ENCODE data around the gene MLEC.

Gene MLEC

GRCh38 chr12:120686690-120687577 lies at the start of gene MLEC:
Gene MLEC (plus strand): TSS chr12:120687149. CDS start chr12:120687297, 148 bp downstream.
- peak; percentile 99 to 100 (median 99) for DNase-seq

DNA sequence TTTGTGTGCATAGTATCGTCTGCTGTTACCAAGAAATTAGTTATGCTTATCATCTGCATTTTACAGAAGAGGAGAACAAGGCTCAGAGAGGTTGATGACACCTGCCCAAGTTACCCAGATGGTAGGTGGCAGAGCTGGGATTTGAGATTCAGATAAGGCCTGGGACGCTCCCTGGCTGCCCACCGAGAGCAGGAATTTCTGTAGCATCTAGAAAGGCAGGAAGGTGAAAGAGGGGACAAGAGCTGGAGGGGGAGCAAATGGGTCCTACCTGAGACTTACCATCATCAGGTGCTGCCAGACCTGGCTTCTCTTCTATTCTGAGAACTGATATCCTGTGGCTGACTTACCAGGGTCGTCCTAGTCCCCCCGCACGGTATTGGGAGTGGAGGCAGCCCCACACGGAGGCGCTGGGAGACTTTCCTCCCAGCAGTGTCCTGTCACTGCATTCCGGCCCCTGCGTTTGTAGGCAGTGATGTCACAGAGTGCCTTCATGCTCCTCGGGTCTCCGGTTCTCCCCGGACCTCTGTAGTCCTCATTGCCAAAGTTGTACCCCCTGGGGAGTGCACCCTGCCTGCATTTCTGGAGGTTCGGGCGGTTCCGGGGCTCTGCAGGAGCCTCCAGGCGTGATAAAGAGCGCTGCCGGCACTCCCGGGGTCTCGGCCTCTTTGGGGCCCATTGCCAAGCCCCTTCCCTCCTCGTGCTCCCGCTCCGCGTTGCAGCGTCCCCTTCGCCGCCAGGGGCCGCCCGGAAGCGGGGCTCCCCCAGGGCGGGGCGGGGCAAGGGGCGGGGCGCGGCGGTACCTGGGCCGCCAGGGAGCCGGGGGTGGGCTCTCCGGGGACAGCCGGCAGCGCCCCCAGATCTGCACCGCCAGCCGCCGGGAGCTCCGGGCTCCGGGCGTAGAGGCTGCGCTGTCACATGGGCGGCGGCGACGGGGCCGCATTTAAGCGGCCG lies 46.9 kb upstream of the MLEC start, which contains the start of gene CABP1:
CABP1 (plus strand) TSS at position 856 of the 951 bp plus-strand sequence; CDS start at position 916, 60 bp downstream.
- DNase-seq = peak; percentile 38 to 73 (median 55)

DNA sequence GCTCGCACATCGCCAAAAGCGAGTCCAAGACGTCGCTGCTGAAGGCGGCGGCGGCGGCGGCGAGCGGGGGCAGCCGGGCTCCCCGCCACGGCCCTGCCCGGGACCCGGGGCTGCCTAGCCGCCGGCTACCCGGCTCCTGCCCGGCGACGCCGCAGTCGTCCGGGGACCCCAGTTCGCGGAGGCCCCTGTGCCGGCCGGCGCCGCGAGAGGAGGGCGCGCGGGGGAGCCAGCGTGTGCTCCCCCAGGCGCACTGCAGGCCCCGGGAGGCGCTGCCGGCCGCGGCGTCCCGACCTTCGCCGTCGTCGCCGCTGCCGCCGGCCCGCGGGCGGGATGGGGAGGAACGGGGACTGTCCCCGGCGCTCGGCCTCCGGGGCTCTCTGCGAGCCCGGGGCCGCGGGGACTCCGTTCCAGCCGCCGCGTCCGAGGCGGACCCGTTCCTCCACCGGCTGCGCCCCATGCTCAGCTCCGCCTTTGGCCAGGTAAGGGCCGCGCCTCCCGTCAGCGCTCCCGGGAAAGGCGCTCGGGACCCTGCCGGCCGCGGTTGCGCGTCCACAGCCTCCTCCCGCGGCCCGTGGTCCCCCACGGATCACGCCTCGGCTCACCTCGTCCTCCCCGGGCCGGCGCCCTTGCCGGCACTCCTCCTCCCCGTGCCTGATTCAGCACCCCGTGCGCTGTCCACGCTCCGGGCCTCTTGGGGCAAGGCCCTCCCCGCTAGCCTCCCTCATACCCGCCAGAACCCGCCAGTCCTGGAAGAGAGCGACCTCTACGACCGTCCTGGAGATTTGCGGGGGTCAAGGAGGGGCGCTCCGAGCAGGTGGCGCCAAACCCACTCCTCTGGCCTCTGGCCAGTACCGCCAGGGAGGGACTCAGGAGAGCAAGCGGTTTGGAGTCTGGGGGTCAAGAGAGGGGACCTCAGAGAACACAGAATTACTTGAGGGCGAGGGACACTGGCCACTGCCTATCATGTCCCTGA lies 45.8 kb upstream of the MLEC start:
- DNase-seq = peak in 2 of 3 experiments; percentile 41 to 53

DNA sequence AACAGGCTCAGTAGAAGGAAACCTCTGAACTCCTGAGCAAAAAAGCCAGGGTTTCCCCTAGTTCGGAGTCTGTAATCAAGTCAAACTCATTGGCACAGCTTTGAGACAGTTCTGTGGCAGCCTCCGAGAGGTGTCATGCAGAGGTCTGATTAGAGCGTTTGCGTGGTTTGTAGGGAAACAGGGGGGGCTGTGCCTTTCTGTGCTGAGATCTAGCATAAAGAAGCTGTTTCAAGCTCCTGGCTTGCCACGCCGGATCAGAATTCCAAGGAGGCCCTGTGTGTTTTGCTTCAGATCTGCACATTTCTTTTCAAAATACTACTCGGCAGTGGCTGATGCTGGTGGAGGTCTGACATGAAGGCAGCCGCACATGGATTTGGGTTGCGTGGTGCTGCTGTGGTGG lies 44.8 kb upstream of the MLEC start:
- DNase-seq = no peak

GRCh38 chr12:120642826-120643225 lies 44.1 kb upstream of the MLEC start:
- DNase-seq = no peak

DNA sequence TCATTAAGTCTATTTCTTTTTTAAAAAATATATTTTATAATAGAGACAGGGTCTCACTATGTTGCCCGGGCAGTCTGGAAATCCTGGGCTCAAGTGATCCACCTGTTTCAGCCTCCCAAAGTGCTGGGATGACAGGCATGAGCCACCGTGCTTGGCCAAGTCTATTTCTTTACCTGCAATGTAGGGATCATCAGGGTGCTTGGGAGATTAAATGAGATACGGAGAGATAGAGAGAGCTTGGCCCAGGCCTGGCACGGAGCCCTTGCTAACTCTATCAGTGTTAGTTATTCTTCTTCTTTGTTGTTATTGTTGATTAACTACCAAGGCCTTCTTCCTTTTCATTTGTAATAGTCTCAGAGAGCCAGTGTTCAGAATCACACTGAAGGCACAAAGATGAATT lies 43.4 kb upstream of the MLEC start:
- no peak for DNase-seq

DNA sequence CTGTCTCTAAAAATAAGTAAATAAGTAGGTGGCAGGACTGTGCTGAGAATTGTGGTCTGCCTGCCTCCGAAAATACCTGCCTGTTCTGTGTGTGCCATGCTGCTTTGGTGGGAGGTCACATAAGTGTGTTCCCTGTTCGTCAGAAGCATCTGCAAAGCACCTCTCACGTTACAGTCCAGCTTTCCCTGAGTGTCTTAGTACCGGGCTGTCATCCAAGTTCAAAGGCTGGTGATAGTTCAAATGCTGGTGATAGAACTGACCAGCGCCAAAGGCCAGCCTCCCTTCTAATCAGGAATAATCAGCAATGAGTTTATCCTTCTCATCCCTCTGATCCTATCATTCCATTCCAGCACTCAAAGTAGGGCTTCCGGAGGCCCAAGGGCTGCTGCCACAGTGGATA lies 40.9 kb upstream of the MLEC start:
- DNase-seq = no peak

- DNase-seq = no peak
Measured at GRCh38 chr12:120647375-120647755, 39.6 kb upstream of the MLEC start.

- DNase-seq = peak in 2 of 3 experiments; percentile 51 to 60
Measured at GRCh38 chr12:120649442-120650232, 37.3 kb upstream of the MLEC start.

DNA sequence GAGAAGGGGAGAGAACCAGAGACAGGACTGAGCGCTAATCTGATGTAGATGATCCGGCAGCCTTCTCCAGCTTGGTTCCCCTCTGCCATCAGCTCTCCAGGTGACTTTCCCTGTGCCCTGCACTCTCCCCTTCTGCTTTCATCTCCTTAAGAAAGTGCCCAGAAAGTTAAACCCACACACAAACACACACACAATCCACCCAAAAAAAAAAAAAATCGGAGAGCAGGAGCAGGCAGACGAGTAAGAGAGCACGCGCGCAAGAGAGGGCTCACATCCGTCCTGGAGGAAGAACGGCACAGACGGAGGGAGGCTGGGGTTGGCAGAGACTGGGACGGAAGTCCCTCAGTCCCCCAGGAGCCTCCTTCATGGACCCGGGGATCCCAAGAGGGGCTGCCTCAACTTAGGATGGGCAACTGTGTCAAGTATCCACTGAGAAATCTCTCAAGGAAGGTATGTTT lies 36.7 kb upstream of the MLEC start:
- no peak for DNase-seq

- no peak for DNase-seq
Measured at GRCh38 chr12:120651821-120652220, 35.1 kb upstream of the MLEC start.

GRCh38 chr12:120652656-120653435 lies 34.1 kb upstream of the MLEC start:
- DNase-seq = peak in 2 of 3 experiments; percentile 3 to 43

GRCh38 chr12:120653611-120654010 lies 33.3 kb upstream of the MLEC start:
- DNase-seq = no peak

DNA sequence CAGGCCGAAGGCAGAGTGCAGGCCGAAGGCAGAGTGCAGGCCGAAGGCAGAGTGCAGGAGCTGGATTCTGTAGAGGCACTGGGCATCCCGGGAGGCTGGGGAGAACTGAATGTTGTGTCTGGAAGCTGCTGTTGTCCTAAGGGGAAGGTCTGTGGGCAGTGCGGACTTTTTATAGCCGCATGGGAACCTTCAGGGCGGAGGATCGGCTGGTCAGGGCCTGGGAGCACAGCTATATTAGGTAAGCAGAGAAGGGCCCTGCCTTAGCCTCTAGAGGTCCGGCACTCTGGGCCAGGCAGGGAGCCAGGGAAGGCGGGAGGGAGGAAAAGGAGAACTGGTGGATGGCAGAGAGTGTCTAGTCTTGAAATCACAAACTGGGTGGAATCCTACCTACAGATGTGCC lies 32.3 kb upstream of the MLEC start:
- DNase-seq = no peak

DNA sequence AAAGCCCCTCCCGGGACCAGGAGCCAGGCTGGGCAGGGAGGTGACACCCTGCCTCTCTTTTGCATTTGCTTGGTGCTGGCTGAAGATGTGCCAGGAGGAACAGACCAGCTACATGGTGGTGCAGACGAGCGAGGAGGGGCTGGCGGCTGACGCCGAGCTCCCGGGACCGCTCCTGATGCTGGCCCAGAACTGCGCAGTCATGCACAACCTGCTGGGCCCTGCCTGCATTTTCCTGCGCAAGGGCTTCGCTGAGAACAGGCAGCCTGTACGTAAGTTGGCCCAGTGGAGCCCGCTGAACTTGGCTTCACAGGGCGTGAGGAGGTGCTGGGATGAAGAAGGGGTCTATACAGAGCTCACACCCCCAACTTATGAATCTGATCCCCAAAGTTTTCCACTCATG lies 30.9 kb upstream of the MLEC start:
- DNase-seq = no peak

DNA sequence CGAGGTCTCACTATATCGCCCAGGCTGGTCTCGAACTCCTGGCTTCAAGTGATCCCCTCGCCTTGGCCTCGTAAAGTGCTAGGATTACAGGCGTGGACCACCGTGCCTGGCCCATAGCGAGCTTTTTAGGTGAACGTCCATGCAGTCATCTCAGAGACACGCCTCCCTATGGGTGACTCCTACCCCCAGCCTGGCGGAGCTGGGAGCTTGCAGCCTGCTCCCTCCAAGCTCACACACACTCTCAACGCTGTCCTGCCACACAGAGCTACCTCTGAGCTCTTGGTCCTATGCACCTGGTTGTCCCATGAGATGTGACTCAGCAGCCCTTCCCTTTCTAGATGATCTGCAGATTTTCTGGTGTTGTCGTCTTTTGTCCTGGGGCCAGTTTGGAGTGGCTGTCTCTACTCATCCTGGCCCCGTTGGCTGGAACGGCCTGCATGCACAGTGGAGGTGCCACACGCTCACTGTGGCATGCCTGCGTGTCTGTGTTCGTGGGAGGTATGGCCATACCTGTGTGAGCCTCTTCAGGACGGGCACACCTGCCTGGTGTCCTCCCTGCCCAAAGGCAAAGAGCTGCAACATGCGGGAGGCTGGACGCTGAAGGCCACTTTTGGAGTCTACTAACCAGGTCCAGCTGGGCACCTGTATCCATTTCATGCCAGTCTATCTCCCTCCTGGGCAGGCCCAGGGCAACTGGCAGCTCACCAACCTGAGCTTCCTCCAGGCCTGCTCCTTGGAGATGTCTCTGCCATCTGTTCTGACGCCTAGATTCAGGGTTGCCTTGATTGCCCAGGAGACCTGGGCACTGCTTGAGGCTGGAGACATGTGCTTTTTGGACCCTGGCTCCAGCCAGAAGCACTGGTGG lies 28.4 kb upstream of the MLEC start:
- DNase-seq = no peak

- no peak for DNase-seq
Measured at GRCh38 chr12:120659151-120659525, 27.8 kb upstream of the MLEC start.

- DNase-seq = no peak
Measured at GRCh38 chr12:120661432-120661831, 25.5 kb upstream of the MLEC start.

- no peak for DNase-seq
Measured at GRCh38 chr12:120662879-120663278, 24.1 kb upstream of the MLEC start.

All from NCI-H1417 (cell line).